MM.1S (cell line): ENCODE measurements around the gene LZTFL1.

Experiments
- EZH2 ChIP-seq: fragments of 300-600 bp; sonication (generic); optimal IDR thresholded peaks from 2 replicates; pipeline ENCODE3; 2017; ENCODE audit warnings: low read depth, mild to moderate bottlenecking, antibody characterized with exemption, low read length, mixed read lengths
- TF ChIP-seq, protein P1 (sequence below): fragments of 300-600 bp; sonication (generic); IDR thresholded peaks from 2 replicates; pipeline ENCODE4 v1.5.1; 2016; ENCODE audit warnings: antibody characterized with exemption, low read length, mixed read lengths

DNA sequence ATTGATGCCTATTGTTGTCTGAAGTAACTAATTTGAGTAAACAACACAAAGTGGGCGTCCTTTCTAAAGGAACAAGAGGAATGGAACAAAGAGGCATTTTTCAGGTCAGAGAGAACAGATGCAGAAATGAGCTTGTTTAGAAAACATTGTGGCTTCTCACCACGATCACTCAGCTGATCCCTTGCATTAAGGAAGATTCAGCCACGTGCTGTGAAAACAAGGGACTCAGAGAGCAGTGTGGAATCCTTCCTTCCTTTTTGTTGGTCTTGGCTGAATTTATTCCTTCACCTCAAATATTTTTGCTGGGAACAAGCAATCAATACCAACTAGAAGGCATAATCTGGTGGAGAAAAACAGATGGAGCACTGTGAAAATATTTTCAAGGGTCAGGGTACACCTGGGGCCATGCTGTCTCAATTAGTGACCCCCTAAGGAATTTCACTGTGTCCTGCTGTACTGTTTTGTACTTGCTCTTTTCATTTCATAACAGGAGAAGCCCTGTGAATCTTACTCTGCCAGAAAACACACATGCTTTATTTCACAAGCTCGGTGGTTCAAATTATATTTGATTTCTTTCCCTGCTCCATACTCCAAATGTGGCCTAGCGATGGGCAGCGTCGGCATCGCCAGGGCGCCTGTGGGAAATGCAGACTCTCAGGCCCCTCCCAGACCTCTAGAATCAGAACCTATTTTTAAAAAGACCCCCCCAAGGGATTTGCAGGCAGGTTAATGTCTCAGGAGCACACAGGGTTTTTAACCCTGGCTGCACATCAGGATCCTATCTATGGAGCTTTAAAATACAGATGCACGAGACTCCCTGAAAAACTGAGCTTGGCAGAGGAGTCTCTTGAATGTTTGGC lies 34.0 kb downstream of the LZTFL1 start:
- no peak for TF ChIP-seq EZH2
- TF ChIP-seq, protein P1, sequence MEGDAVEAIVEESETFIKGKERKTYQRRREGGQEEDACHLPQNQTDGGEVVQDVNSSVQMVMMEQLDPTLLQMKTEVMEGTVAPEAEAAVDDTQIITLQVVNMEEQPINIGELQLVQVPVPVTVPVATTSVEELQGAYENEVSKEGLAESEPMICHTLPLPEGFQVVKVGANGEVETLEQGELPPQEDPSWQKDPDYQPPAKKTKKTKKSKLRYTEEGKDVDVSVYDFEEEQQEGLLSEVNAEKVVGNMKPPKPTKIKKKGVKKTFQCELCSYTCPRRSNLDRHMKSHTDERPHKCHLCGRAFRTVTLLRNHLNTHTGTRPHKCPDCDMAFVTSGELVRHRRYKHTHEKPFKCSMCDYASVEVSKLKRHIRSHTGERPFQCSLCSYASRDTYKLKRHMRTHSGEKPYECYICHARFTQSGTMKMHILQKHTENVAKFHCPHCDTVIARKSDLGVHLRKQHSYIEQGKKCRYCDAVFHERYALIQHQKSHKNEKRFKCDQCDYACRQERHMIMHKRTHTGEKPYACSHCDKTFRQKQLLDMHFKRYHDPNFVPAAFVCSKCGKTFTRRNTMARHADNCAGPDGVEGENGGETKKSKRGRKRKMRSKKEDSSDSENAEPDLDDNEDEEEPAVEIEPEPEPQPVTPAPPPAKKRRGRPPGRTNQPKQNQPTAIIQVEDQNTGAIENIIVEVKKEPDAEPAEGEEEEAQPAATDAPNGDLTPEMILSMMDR = no peak
